GM23338 (cell line): Measurements from ENCODE around the gene TMEM154. TPM values are rescaled to one million over a fixed set of nuclear protein-coding genes. Genes with fewer than 3 reads are reported as not detected.

ENCODE experiments used
- CREB1 ChIP-seq: fragments of 250-450 bp; sonication (Bioruptor Pico); IDR thresholded peaks from 2 replicates; pipeline ENCODE4 v1.5.0; 2020; ENCODE audit warnings: low read depth, mild to moderate bottlenecking, moderate library complexity
- POLR2AphosphoS5 ChIP-seq: IDR thresholded peaks from 2 replicates; pipeline ENCODE4 v1.6.1; 2016; ENCODE audit warnings: antibody characterized with exemption, low read depth
- STAT1 ChIP-seq: IDR thresholded peaks from one replicate; pipeline ENCODE4 v1.6.1; 2016; ENCODE audit warnings: antibody characterized with exemption; ENCODE audit not compliant: unreplicated experiment
- polyA plus RNA-seq: library from polyadenylated mRNA; unstranded; fragments of >200 nt; fragmentation: Nextera tagmentation; extraction: Ambion mirVana; gene quantifications from 2 replicates; pipeline ENCODE4 v1.2.1, GENCODE V29; 2016
- total RNA-seq: library from RNA; depleted of rRNA; stranded (reverse); fragments of >200 nt; shearing (Covaris generic); gene quantifications from 2 replicates; pipeline ENCODE4 v1.2.3, GENCODE V29; 2014
- TF ChIP-seq, protein P1 (sequence below): IDR thresholded peaks from one replicate; pipeline ENCODE4 v1.6.1; 2018; ENCODE audit warnings: antibody characterized with exemption; ENCODE audit not compliant: unreplicated experiment
- TF ChIP-seq, protein P2 (sequence below): fragments of 250-450 bp; sonication (Bioruptor Pico); IDR thresholded peaks from 2 replicates; pipeline ENCODE4 v1.5.0; 2020; ENCODE audit warnings: mild to moderate bottlenecking, moderate library complexity

Gene TMEM154
- total and polyA plus RNA-seq, 2 experiments from 2014 or later, result 1.0 to 1.7 TPM

DNA sequence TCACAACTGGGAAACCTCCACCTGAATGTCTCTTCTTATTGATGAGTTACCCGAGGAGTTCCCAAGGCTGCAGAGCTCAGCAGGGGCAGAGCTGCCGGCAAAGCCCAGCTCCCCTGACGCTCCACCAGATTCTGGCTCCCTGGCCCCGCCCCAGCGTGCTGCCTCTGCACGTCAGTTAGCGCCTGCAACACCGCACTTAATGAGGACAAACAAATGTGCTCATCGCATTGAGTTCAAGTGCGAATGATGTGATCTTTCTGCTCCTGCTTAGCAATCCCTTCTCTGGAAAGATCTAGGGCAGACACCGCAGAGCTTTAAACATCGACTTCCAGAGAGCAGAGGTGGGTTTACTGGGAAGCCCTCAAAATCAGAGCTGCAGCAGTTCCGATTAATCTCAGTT is 88.4 kb downstream of the TMEM154 start (continued):
- TF ChIP-seq, protein P1, sequence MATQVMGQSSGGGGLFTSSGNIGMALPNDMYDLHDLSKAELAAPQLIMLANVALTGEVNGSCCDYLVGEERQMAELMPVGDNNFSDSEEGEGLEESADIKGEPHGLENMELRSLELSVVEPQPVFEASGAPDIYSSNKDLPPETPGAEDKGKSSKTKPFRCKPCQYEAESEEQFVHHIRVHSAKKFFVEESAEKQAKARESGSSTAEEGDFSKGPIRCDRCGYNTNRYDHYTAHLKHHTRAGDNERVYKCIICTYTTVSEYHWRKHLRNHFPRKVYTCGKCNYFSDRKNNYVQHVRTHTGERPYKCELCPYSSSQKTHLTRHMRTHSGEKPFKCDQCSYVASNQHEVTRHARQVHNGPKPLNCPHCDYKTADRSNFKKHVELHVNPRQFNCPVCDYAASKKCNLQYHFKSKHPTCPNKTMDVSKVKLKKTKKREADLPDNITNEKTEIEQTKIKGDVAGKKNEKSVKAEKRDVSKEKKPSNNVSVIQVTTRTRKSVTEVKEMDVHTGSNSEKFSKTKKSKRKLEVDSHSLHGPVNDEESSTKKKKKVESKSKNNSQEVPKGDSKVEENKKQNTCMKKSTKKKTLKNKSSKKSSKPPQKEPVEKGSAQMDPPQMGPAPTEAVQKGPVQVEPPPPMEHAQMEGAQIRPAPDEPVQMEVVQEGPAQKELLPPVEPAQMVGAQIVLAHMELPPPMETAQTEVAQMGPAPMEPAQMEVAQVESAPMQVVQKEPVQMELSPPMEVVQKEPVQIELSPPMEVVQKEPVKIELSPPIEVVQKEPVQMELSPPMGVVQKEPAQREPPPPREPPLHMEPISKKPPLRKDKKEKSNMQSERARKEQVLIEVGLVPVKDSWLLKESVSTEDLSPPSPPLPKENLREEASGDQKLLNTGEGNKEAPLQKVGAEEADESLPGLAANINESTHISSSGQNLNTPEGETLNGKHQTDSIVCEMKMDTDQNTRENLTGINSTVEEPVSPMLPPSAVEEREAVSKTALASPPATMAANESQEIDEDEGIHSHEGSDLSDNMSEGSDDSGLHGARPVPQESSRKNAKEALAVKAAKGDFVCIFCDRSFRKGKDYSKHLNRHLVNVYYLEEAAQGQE, result no peak
- TF ChIP-seq, protein P2, sequence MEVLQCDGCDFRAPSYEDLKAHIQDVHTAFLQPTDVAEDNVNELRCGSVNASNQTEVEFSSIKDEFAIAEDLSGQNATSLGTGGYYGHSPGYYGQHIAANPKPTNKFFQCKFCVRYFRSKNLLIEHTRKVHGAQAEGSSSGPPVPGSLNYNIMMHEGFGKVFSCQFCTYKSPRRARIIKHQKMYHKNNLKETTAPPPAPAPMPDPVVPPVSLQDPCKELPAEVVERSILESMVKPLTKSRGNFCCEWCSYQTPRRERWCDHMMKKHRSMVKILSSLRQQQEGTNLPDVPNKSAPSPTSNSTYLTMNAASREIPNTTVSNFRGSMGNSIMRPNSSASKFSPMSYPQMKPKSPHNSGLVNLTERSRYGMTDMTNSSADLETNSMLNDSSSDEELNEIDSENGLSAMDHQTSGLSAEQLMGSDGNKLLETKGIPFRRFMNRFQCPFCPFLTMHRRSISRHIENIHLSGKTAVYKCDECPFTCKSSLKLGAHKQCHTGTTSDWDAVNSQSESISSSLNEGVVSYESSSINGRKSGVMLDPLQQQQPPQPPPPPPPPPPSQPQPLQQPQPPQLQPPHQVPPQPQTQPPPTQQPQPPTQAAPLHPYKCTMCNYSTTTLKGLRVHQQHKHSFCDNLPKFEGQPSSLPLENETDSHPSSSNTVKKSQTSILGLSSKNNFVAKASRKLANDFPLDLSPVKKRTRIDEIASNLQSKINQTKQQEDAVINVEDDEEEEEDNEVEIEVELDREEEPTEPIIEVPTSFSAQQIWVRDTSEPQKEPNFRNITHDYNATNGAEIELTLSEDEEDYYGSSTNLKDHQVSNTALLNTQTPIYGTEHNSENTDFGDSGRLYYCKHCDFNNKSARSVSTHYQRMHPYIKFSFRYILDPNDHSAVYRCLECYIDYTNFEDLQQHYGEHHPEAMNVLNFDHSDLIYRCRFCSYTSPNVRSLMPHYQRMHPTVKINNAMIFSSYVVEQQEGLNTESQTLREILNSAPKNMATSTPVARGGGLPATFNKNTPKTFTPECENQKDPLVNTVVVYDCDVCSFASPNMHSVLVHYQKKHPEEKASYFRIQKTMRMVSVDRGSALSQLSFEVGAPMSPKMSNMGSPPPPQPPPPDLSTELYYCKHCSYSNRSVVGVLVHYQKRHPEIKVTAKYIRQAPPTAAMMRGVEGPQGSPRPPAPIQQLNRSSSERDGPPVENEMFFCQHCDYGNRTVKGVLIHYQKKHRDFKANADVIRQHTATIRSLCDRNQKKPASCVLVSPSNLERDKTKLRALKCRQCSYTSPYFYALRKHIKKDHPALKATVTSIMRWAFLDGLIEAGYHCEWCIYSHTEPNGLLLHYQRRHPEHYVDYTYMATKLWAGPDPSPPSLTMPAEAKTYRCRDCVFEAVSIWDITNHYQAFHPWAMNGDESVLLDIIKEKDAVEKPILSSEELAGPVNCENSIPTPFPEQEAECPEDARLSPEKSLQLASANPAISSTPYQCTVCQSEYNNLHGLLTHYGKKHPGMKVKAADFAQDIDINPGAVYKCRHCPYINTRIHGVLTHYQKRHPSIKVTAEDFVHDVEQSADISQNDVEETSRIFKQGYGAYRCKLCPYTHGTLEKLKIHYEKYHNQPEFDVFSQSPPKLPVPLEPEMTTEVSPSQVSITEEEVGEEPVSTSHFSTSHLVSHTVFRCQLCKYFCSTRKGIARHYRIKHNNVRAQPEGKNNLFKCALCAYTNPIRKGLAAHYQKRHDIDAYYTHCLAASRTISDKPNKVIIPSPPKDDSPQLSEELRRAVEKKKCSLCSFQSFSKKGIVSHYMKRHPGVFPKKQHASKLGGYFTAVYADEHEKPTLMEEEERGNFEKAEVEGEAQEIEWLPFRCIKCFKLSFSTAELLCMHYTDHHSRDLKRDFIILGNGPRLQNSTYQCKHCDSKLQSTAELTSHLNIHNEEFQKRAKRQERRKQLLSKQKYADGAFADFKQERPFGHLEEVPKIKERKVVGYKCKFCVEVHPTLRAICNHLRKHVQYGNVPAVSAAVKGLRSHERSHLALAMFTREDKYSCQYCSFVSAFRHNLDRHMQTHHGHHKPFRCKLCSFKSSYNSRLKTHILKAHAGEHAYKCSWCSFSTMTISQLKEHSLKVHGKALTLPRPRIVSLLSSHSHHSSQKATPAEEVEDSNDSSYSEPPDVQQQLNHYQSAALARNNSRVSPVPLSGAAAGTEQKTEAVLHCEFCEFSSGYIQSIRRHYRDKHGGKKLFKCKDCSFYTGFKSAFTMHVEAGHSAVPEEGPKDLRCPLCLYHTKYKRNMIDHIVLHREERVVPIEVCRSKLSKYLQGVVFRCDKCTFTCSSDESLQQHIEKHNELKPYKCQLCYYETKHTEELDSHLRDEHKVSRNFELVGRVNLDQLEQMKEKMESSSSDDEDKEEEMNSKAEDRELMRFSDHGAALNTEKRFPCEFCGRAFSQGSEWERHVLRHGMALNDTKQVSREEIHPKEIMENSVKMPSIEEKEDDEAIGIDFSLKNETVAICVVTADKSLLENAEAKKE (CRISPR knock-in tag), result no peak
- TF ChIP-seq STAT1 (no peak), CREB1 (CRISPR knock-in tag) (no peak), POLR2AphosphoS5 (no peak)
